ENCODE data around the gene GATAD2A. TPM values are rescaled to one million over a fixed set of nuclear protein-coding genes. Genes with fewer than 3 reads are reported as not detected.

The GATAD2A gene
- total and polyA plus RNA-seq, 9 of the 15 experiments (the other 6 are each of a cell fraction or from before 2014, with no cell fraction given), result 2.4 to 226 (median 44.2) TPM

DNA sequence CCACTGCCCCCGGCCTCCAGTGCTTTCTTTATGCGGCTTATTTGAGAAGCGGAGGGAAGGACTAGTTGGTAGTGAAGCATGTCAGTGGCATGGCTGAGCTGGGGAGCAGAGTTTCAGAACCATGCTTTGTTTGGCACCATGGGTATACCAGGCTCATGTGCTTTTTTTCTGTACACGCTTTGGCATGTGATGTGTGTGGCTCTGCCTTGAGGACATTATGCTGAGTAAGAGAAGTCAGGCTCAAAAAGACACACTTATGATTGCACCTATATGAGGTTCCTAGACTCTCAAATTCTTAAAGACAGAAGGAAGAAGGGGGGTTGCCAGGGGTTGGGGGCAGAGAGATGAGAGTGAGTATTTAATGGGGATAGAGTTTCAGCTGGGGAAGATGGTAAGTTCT lies 21.3 kb downstream of the GATAD2A start:
- peaks cover 43% of the 10 kb centered on the region for H4K20me1 ChIP-seq (replicated peaks; ENCODE audit: control insufficient read depth, insufficient read depth, low read length)
- no peaks in the 10 kb centered on the region for H3K9me3 ChIP-seq (replicated peaks; ENCODE audit: control insufficient read depth, insufficient read depth, low read depth, low read length)
- ATAC-seq (no peak), FAIRE-seq (no peak), DNase-seq (ENCODE audit: extremely low read depth in 1 of 4, low spot score in 3 of 4) (no peak)
- in situ Hi-C loops (cut with MboI), result no loop called here
- intact Hi-C loops (cut with micrococcal nuclease), result no loop called here
- ChIA-PET CTCF (ENCODE audit: low intra/inter-chr PET ratio) (no interaction called here), POLR2A (interaction anchor here (0.8 to 1.4 kb wide), 4 partner anchors 10 to 22 kb away, joined by 3 to 6 read pairs (median 4); no protein-coding TSS in a partner anchor)
- WGBS (ENCODE audit: insufficient coverage, low coverage, missing lambda C conversion rate), result 86% methylated on average over 4 of the region's 4 CpGs
- peaks cover 0 to 18% of the 10 kb centered on the region in 2 experiments; a peak in 3 of 5 replicates for H3K4me1 ChIP-seq (replicated peaks in 1 of 2; ENCODE audit: control insufficient read depth in 2 of 2, insufficient read depth in 2 of 2, low read length in 2 of 2)
- H3K79me2 ChIP-seq (ENCODE audit: control insufficient read depth, insufficient read depth, low read length), result peaks cover 97% of the 10 kb centered on the region
- BruUV-seq (replicated peaks), result no TSS peak
- peaks cover 60% of the 10 kb centered on the region; the same call in 2 of the 3 replicates for H3K36me3 ChIP-seq (ENCODE audit: control insufficient read depth, insufficient read depth, low read length)
- H3K4me2 ChIP-seq (ENCODE audit: insufficient read depth, low read length), result no peak overlapping the region
- H3K9ac ChIP-seq (ENCODE audit: insufficient read depth in 1 of 2, low read depth in 2 of 2, low read length in 2 of 2), result no peak overlapping the region
- no peak overlapping the region for H2AFZ ChIP-seq (ENCODE audit: low read depth, low read length)
- no peak overlapping the region for H3K27ac ChIP-seq (ENCODE audit: extremely low read depth, low read depth, low read length)
- no peak overlapping the region for H3K4me3 ChIP-seq
- TF ChIP-seq, protein P1, sequence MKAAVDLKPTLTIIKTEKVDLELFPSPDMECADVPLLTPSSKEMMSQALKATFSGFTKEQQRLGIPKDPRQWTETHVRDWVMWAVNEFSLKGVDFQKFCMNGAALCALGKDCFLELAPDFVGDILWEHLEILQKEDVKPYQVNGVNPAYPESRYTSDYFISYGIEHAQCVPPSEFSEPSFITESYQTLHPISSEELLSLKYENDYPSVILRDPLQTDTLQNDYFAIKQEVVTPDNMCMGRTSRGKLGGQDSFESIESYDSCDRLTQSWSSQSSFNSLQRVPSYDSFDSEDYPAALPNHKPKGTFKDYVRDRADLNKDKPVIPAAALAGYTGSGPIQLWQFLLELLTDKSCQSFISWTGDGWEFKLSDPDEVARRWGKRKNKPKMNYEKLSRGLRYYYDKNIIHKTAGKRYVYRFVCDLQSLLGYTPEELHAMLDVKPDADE (conservative IDR thresholded peaks at IDR 0.05; ENCODE audit: control insufficient read depth, low read depth, low read length), result no peak
- TF ChIP-seq ZNF316 (IDR thresholded peaks at IDR 0.05) (peak; percentile 65; the same call in 1 of the 2 replicates), C11orf30 (IDR thresholded peaks at IDR 0.05; ENCODE audit: low read depth) (peak; percentile 24; the same call in 1 of the 2 replicates)
- H3K9me1 ChIP-seq (ENCODE audit: control insufficient read depth, insufficient read depth, low read length), result peaks cover 6% of the 10 kb centered on the region
- H3K27me3 ChIP-seq (ENCODE audit: control insufficient read depth in 2 of 2, insufficient read depth in 2 of 2, low read length in 2 of 2), result no peaks in the 10 kb centered on the region

DNA sequence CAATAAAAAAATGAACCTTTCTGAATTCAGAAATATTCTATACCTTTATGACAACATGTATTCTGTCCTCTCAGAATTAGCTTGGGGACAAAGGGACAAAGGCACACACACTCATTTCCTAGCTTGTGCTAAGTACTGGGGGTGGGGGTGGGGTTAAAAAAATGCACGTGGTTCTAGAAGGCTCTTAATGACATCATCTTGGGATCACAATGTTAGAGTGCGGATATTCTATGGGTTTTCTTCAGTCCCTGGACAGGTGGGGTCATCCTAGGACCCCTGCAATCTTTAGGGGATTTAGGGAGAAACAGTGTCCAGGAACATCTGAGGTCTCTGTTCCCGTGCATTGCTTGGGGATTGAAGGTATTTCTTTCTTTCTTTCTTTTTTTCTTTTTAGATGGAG lies 21.8 kb downstream of the GATAD2A start:
- no peak; the same call in 2 of the 3 replicates for ATAC-seq
- no peaks in the 10 kb centered on the region for H3K27me3 ChIP-seq (ENCODE audit: control insufficient read depth in 2 of 2, insufficient read depth in 2 of 2, low read length in 2 of 2)
- no peak overlapping the region for H3K27ac ChIP-seq (ENCODE audit: extremely low read depth, low read depth, low read length)
- FAIRE-seq, result no peak
- in situ Hi-C loops (cut with MboI), result no loop called here
- intact Hi-C loops (cut with micrococcal nuclease), result no loop called here
- H3K4me2 ChIP-seq (ENCODE audit: insufficient read depth, low read length), result no peak overlapping the region
- peaks cover 60% of the 10 kb centered on the region; the same call in 2 of the 3 replicates for H3K36me3 ChIP-seq (ENCODE audit: control insufficient read depth, insufficient read depth, low read length)
- peaks cover 0 to 18% of the 10 kb centered on the region in 2 experiments; a peak in 3 of 5 replicates for H3K4me1 ChIP-seq (replicated peaks in 1 of 2; ENCODE audit: control insufficient read depth in 2 of 2, insufficient read depth in 2 of 2, low read length in 2 of 2)
- H3K4me3 ChIP-seq, result no peak overlapping the region
- BruUV-seq (replicated peaks), result no TSS peak
- no peak overlapping the region for H2AFZ ChIP-seq (ENCODE audit: low read depth, low read length)
- peak; percentile 48; the same call in 1 of the 2 replicates for TF ChIP-seq ATF7 (IDR thresholded peaks at IDR 0.05)
- TF ChIP-seq, protein P2, sequence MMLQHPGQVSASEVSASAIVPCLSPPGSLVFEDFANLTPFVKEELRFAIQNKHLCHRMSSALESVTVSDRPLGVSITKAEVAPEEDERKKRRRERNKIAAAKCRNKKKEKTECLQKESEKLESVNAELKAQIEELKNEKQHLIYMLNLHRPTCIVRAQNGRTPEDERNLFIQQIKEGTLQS (IDR thresholded peaks at IDR 0.05), result peak; percentile 56
- TF ChIP-seq, protein P2 (CRISPR knock-in tag; conservative IDR thresholded peaks at IDR 0.05), result no peak
- TF ChIP-seq JUND (IDR thresholded peaks at IDR 0.05; ENCODE audit: borderline replicate concordance, low read depth, low read length), result 0 out of 2 replicates have a peak, but pooled peaks have one; percentile 17
- no peak for TF ChIP-seq JUND (tag; IDR thresholded peaks at IDR 0.05; ENCODE audit: borderline replicate concordance, low read depth, low read length)
- no peak for TF ChIP-seq BDP1 (IDR thresholded peaks at IDR 0.05; ENCODE audit: insufficient read depth, insufficient read length)
- TF ChIP-seq HDAC1 (IDR thresholded peaks at IDR 0.05), result no peak
- no peak for TF ChIP-seq SMC3 (conservative IDR thresholded peaks at IDR 0.05; ENCODE audit: insufficient read depth, low read depth, low read length)
- ChIA-PET CTCF (ENCODE audit: low intra/inter-chr PET ratio) (no interaction called here), POLR2A (no interaction called here)
- H3K9me3 ChIP-seq (replicated peaks; ENCODE audit: control insufficient read depth, insufficient read depth, low read depth, low read length), result no peaks in the 10 kb centered on the region
- peaks cover 41% of the 10 kb centered on the region for H4K20me1 ChIP-seq (replicated peaks; ENCODE audit: control insufficient read depth, insufficient read depth, low read length)
- WGBS (ENCODE audit: insufficient coverage, low coverage, missing lambda C conversion rate), result 55% methylated on average over 3 of the region's 3 CpGs
- DNase-seq (ENCODE audit: extremely low read depth in 1 of 4, low spot score in 3 of 4), result no peak
- peaks cover 6% of the 10 kb centered on the region for H3K9me1 ChIP-seq (ENCODE audit: control insufficient read depth, insufficient read depth, low read length)
- no peak overlapping the region for H3K9ac ChIP-seq (ENCODE audit: insufficient read depth in 1 of 2, low read depth in 2 of 2, low read length in 2 of 2)
- H3K79me2 ChIP-seq (ENCODE audit: control insufficient read depth, insufficient read depth, low read length), result peaks cover 97% of the 10 kb centered on the region
